ENCODE data around the gene ASXL3. TPM values are rescaled to one million over a fixed set of nuclear protein-coding genes. Genes with fewer than 3 reads are reported as not detected.

Gene ASXL3
- total and polyA plus RNA-seq, 9 of the 15 experiments (the other 6 are each of a cell fraction or from before 2014, with no cell fraction given) = not detected

DNA sequence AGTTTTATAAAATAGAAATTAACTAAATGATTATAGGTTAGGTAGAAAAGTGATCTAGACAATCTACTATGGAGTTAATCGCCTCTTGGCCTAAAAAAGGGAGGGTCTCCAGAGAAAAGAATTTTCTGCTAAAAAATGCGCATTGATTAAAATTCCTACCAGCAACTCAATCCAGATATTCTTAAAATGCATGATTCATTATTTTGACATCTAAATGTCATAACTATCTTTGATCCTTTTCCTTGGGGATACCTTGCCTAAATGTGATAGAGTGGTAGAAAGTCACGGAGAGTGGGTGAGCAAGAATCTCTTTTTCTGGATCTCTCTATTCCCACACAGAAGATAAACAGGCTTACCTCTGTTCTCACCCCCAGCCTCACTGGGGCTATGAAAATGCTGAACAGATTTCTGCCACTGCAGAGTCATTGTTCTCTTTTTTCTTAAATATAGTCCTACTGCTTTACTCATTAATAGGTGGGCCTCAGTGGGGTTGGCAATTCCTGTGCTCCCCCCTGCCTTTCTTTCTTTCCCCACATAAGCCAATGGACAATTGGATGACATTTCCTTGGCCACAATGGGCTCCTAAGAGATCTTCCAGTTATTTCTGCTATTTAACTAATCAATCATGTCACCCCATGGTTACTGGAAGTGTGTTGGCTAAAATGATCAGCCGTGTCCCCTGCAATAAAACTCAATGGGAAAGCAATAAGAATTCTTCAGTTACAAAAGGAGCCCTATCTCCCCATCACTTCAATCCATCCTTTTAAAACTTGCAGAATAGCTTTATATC lies 5.8 kb upstream of the ASXL3 start (continued):
- TF ChIP-seq CEBPG (CRISPR knock-in tag; IDR thresholded peaks at IDR 0.05) (no peak), CEBPG (tag; conservative IDR thresholded peaks at IDR 0.05 in 1 of 2, IDR thresholded peaks at IDR 0.05 in 1 of 2) (no peak), CBX2 (IDR thresholded peaks at IDR 0.05; ENCODE audit: insufficient read depth, low read length, poor library complexity, severe bottlenecking) (no peak), SP1 (CRISPR knock-in tag; IDR thresholded peaks at IDR 0.05) (no peak), ZNF699 (CRISPR knock-in tag; IDR thresholded peaks at IDR 0.05; ENCODE audit: insufficient replicate concordance) (no peak), NFE2 (IDR thresholded peaks at IDR 0.05; ENCODE audit: low read depth) (no peak), DDX20 (tag; IDR thresholded peaks at IDR 0.05; ENCODE audit: low read depth) (no peak)
- TF ChIP-seq, protein P1, sequence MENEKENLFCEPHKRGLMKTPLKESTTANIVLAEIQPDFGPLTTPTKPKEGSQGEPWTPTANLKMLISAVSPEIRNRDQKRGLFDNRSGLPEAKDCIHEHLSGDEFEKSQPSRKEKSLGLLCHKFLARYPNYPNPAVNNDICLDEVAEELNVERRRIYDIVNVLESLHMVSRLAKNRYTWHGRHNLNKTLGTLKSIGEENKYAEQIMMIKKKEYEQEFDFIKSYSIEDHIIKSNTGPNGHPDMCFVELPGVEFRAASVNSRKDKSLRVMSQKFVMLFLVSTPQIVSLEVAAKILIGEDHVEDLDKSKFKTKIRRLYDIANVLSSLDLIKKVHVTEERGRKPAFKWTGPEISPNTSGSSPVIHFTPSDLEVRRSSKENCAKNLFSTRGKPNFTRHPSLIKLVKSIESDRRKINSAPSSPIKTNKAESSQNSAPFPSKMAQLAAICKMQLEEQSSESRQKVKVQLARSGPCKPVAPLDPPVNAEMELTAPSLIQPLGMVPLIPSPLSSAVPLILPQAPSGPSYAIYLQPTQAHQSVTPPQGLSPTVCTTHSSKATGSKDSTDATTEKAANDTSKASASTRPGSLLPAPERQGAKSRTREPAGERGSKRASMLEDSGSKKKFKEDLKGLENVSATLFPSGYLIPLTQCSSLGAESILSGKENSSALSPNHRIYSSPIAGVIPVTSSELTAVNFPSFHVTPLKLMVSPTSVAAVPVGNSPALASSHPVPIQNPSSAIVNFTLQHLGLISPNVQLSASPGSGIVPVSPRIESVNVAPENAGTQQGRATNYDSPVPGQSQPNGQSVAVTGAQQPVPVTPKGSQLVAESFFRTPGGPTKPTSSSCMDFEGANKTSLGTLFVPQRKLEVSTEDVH (IDR thresholded peaks at IDR 0.05; ENCODE audit: low read depth, partially characterized antibody) = no peak
- TF ChIP-seq, protein P2, sequence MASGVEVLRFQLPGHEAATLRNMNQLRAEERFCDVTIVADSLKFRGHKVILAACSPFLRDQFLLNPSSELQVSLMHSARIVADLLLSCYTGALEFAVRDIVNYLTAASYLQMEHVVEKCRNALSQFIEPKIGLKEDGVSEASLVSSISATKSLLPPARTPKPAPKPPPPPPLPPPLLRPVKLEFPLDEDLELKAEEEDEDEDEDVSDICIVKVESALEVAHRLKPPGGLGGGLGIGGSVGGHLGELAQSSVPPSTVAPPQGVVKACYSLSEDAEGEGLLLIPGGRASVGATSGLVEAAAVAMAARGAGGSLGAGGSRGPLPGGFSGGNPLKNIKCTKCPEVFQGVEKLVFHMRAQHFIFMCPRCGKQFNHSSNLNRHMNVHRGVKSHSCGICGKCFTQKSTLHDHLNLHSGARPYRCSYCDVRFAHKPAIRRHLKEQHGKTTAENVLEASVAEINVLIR (CRISPR knock-in tag; IDR thresholded peaks at IDR 0.05) = no peak

All from K562 (cell line).